HG03097 (cell line): ENCODE data around the gene DDX24.
A peak's percentile ranks its signal among the peaks of the same experiment; 100 is the strongest.

Experiments used
- ATAC-seq: cut with Tn5 transposase; IDR thresholded peaks from one replicate; pipeline ENCODE4 v1.9.1; 2021; ENCODE audit not compliant: unreplicated experiment, low FRiP score

Gene DDX24

DNA sequence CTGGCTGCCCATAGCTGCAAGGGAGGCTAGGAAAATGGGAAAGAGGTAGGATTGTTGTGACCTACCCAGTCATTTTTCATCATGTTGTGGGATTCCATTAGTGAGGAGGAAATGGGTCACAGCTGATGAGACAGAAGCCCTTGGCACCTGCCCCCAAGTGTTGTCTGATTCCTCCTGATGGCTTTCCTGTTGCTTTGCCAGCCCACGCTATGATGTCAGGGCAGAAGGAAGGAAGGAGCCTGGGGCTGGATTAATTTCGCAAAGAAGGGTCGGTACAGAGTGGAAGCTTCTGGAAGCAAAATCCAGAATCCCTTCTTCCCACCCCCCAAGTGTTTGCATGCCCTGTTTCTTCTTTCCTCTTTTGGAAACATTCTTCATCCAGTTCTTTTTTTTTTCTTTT lies 46.1 kb downstream of the DDX24 start:
- ATAC-seq, result no peak

GRCh38 chr14:94031883-94032279 lies 49.1 kb downstream of the DDX24 start:
- no peak for ATAC-seq

GRCh38 chr14:94031161-94031882 lies 49.7 kb downstream of the DDX24 start:
- ATAC-seq, result no peak

GRCh38 chr14:94030571-94030970 lies 50.4 kb downstream of the DDX24 start:
- no peak for ATAC-seq

- ATAC-seq, result no peak
These were observed 51.3 kb downstream of the DDX24 start for GRCh38 chr14:94029671-94030203.

GRCh38 chr14:94029265-94029664 lies 51.7 kb downstream of the DDX24 start:
- no peak for ATAC-seq

GRCh38 chr14:94028450-94028826 lies 52.6 kb downstream of the DDX24 start:
- ATAC-seq, result no peak

DNA sequence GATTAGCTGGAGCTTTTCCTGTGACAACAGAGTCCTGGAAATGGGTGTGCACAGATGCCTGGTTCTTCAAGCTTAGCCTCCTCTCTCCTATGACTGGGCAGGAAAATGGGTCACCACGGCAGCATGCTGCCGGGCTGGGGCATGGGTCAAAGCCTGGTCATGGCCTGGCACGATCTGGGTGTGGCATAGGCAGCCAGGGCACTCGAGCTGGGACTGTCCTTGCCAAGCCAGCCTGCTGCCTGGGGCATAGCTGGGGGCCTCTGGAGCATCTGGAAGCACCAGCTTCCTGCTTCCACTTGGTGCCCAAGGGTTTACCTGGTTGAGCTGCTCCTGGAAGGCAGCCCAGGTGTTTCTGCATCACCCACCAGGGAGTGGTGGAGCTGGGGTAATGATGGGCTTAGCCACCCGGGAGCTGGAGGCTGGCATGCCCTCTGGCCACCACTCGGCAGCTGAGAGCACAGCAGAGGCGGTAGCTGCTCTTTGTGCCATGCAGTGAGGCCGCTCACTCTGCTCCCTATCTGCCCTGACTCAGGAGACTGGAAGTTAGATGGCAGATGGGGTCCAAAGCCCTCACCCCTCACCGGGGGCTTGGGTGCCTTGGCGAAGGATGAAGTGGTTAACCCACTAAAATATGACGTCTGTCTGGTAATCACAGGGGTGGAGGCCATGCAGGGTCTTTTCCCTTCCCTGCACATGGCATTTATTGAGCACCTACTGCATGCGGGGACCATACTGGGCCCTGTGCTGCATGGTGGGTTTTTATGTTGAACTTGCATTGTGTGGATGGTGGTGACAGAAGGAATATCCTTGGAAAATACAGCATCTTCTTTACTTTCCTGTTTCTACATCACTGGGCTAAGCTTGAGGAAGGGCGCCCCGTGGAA lies 53.2 kb downstream of the DDX24 start:
- no peak for ATAC-seq

GRCh38 chr14:94026889-94027469 lies 54.0 kb downstream of the DDX24 start:
- no peak for ATAC-seq

DNA sequence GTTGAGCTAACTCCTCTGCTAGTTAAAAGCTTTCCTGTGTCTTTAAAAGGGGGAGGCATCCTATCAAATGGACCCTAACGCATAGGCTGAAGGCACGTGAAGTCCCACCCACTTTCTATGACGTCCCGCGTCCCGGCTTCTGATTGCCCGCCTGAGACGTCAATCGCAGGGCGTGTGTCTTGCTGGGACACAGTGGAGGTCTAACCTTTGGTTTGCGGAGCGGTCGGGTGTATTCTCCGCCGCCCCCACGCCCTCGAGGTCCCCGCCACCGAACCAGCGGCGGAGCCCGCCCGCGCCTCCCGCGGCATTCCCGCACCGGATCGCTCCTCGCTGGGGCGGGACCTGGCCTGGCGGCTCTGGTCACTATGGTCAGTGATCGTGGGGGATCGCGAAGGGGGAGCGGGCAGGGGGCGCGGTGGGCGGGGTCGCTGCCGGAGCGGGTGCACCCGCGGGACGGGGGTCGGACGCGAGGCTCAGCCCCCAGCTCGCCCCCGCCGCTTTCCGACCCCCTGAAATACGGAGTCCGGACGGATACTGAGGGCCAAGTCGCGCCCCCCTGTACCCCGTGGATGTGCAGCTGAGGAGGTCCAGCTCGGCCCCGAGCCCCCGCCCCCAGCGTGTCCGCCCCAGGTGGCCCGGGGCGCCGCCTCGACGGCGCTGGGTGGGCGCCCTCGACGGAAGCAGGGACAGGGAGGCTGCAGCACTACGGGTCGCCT lies 54.7 kb downstream of the DDX24 start, which contains the start of gene OTUB2:
OTUB2 (plus strand) TSS at position 168 of the 716 bp plus-strand sequence; CDS start at position 366, 198 bp downstream.
- peak; percentile 100 for ATAC-seq

- no peak for ATAC-seq
These were observed 55.3 kb downstream of the DDX24 start for GRCh38 chr14:94025720-94026119.

DNA sequence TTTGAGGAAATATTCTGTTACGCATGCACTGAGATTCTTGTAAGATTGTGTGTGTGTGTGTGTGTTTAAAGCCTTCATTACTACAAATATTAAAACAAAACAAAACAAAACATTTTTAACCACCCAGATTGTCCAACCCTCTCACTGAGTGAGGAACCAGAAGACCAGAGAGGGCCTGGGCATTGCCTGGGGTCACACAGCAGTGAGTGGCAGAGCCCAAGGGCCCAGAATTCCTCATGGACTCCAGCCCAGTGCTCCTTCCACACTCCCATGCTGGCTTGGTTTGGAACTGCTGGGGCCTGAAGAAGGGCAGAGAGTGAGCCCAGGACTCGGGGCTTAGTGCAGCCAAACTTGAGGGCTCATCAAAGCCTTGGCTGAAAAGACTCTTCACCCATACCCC lies 56.5 kb downstream of the DDX24 start:
- no peak for ATAC-seq

- ATAC-seq, result no peak
These were observed 58.2 kb downstream of the DDX24 start for GRCh38 chr14:94022532-94023411.

DNA sequence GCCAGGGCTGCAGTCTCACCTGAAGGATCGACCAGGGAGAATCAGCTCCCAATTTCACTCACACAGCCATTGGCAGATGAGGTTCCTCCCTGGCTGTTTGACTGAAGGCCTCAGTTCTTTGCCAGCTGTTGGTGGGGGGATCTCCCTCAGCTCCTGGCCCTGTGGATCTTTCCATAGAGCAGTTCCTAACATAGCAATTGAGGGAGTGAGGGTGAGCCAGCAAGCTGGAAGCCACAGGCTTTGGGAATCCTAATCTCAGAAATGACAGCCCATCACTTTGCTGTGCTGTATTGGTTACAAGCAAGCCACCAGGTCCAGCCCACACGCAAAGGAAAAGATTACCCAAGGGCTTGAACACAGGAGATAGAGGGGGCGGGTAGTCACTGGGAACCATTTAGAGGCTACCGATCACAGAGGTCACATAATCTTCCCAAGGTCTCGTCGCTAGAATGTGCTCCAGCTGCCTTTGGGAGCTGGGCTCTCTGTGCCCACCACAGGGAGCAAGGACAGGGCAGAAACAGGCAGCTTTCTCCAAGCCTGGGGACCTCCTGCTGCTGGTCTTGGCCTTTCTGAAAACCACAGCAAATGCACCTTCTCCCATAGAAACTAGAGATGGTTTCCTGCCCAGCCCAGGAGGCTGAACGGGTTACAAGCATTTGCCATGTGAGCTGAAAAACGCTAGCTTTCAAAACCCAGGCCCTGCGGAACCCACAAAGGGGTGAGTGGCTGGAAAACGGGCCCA lies 59.4 kb downstream of the DDX24 start:
- no peak for ATAC-seq

DNA sequence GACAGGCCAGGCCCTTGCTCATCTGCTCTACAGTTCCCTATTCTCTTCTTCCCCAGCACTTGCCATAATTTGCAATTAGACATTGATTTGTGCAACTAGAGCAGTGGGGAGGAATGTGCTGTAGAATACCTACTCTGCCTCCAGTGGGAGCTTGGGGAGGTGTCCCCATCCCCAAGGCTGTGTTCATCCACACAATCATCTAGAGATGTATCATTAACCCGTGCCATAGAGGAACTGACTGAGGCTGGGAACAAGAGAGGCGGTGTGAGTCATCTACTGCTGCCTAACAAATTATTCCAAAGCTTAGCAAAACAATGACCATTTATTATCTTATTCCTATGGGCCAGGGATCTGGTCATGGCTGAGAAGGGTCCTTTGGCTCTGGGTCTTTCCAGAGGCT lies 60.0 kb downstream of the DDX24 start:
- no peak for ATAC-seq

DNA sequence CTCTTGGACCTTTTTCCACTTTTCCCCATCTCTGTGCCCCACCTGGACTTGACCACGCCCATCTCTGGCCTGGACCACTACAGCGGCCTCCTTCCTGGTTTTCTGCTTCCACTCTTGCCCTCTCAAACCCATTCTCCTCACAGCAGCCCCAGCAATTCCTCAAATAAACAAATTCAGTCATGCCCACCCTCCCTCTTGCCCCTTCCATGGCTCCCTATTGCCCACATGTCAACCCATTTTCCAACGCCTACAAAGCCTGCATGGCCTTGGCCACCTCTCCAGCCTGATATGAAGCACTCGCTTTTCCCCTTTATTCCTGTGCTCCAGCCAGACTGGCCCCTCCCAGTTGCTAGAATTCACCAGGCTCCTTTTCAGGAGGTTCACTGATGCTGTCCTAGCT lies 60.7 kb downstream of the DDX24 start:
- ATAC-seq, result no peak

DNA sequence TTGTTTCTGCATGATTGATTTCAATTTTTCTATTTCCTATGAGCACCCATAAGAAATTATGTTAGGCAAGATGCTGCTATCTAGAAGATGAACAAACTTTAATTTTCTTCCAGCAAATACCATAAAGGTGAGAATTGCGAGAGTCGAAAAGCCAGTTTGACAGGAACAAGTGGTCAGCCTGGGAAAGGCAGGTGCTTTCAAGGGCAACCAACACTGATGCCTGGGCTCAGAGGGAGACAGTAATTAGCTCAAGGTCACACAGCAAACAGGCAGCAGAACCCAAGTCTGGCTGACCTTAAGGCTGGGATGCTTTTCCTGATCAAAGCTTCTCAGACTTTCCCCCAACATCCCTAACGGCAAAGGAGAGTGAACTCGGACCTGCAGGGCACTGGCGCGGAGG lies 61.7 kb downstream of the DDX24 start:
- no peak for ATAC-seq

- no peak for ATAC-seq
These were observed 62.7 kb downstream of the DDX24 start for GRCh38 chr14:94018308-94018707.

GRCh38 chr14:94016446-94016976 lies 64.5 kb downstream of the DDX24 start:
- ATAC-seq, result no peak
